GM21825 (cell line): ENCODE measurements around the gene SRGAP1.
"Not testable (repeated sequence)": the region's sequence is repeated elsewhere in the genome, so short reads cannot be mapped to it uniquely, and the experiment has no call there.

Experiments
- ATAC-seq: cut with Tn5 transposase; IDR thresholded peaks from one replicate; pipeline ENCODE4 v1.9.1; 2021; ENCODE audit warnings: mild to moderate bottlenecking, moderate library complexity; ENCODE audit not compliant: unreplicated experiment

SRGAP1 gene

DNA sequence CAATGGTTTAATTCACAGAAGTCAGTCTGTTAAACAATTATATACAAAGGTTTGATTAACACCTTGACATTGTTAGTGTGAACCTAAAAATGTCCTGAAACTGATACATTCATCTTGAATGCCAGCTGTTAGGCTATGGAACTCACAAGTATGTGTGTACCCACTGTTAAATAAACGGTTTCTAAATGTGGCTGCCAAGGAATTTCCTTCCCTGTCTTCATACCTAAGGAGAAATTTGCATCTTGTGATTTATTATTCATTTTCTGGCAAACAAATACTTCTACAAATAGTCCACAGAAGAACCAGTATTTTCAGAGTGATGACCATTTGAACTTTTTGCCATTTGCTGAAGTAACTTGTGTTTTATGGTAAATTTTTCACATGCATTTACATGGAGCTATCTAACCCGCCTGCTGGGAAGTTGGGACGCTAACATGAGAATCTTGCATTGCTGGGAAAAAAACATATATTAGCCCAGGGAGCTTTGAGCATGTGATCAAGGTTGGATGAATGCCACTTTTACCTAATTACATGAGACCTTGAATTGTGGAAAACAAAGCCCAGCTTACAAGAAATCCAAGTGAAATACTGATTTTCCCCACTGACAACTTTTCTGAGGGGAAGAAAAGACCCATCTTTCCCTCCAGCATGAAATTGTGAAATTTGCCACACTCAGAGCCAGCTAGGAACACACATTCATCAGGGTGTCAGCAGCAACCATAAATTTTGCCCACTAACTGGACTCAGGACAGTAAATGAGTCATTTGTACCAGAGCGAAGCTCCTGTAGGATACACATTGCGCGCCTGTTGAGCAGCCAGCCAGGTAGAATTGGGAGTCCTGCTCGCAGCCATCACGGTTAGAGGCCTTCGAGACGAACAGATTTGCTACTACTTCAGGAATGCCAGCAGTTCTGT lies 259.6 kb downstream of the SRGAP1 start:
- no peak for ATAC-seq

DNA sequence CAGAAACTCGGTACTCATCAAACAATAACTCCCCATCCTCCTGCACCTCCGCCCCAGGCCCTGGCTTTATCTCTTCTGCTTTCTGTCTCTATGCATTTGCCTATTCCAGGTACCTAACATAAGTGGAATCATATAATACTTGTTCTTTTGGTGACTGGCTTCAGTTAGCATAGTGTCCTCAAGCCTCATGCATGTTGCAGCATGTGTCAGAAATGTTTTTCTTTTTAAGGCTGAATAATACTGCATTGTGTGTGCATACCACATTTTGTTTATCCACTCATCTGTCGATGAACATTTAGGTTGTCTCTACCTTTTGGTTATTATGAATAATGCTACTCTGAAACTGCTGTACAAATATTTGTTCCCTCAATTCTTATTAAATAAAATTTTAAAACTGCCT lies 260.5 kb downstream of the SRGAP1 start:
- ATAC-seq: no peak

DNA sequence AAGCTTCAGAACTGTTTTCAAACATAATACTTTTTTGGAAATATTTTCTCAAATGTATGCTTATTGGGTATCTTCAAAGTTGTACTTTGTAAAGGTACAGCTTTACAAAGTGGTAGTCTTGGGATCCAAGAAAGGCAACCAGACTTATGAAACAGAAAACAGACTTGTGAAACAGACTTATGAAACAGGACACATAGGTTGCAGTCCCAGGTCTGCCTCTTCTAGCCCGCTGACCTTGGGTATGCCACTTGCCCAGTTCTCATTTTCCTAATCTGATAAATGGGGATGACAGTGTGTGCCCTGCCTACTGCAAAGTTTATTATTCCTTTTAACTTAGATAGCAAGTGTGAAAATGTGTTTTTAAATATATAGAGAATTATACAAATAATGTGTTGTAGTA lies 263.3 kb downstream of the SRGAP1 start:
- ATAC-seq: no peak

DNA sequence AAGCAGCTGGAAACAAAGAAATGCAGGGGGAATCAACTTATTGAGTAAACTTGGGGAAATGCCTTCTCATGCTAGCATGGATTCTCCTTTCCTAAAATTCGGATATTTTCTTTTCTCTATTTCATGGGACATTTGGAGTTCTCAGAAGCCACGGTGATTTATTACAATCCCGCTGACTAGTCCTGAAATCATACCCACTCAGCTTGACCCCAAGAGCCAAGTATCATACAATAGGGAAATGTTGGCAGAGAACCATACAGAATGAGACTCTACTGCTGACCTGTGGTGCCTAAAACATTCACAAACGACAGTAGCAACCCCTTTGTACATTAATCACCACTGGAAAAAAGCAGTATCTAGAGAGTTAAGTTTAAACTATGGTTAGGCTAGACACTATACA lies 265.2 kb downstream of the SRGAP1 start:
- no peak for ATAC-seq

DNA sequence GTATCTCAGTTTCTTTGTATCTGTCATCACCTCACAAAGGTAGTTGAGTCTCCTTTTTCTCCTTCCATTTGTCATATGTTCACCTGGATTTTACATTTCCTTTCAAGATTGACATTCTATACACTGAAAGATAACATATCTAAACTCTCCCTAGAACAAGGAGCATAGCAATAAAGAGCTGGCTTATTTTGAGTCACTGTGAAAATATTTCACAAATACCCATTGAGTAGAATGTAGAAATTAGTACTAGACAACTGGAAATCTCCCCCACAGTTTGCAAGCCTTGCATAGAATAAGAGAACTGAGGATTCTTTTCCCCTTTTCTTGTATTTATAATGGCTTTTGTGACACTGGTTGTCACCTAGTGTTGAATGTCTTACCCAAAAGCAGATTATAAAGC lies 266.4 kb downstream of the SRGAP1 start:
- no peak for ATAC-seq

DNA sequence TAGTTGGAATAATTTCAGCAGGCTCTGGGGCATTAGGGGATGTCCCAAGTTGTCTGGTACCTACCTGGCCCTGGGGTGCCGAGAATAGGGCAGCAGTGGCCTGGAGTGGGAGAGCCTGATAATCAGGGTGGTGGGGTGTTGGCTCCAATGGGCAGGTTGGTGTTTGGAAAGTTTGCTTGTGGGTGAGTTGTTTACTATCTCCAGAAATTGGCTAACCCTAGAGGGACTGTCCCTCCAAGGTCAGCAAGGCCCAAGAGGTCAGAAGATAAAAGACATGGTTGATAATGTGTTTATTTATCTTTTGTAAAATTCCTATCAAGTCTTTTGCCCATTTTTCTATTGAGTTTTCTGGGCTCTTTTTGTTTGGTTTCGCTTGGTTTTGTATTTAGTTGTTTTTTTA lies 272.5 kb downstream of the SRGAP1 start:
- no peak for ATAC-seq

DNA sequence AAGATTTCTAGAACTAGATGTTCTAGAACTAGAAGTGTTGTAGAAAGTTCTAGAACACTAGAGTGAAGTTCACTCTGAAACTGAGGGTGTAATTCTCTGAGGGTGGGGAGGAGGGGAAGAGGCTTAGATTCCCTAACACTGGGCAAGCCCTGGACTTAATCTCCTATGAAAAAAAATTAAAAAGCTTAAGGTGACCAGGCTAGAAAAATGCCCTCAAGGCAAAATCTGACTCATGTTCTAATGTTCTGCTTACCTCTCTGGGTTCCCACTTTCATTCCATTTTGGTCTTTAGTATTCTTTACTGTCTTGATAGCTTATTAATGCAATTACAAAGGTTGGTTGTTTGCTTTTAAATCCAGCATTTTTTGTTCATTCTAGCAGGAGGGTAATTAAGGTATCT lies 276.1 kb downstream of the SRGAP1 start:
- ATAC-seq: no peak

DNA sequence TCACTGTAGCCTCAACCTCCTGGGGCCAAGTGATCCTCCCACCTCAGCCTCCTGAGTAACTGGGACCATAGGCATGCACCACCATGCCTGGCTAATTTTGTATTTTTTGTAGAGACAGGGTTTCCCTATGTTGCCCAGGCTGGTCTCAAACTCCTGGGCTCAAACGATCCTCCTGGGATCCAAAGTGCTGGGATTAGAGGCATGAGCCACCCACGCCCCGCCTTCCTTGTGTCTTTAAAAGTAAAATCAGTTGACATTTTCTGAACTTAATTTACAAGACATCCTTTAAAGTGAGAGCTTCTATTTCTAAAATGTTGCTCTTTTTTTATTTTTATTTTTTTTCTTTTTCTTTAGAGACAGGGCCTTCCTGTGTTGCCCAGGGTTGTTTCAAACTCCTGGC lies 276.6 kb downstream of the SRGAP1 start:
- not testable (repeated sequence) for ATAC-seq

DNA sequence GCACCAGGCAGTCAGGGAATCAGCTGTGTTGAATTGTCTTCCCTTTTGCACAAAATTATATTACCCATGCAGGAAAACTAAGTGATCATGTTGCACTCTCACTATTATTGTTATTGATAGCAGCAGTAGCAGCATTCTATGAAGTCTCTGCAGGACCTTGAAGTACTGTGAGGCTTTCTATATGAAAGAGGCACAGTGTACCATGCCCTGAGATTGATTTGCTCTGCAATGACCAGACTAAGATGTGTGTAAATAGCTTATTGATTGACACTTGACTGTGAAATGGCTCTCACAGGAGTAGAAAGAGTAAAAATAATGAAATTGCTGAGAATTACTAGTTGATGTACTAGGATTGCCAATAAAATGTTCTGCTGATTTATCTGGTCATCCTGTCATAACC lies 277.7 kb downstream of the SRGAP1 start:
- ATAC-seq: no peak

DNA sequence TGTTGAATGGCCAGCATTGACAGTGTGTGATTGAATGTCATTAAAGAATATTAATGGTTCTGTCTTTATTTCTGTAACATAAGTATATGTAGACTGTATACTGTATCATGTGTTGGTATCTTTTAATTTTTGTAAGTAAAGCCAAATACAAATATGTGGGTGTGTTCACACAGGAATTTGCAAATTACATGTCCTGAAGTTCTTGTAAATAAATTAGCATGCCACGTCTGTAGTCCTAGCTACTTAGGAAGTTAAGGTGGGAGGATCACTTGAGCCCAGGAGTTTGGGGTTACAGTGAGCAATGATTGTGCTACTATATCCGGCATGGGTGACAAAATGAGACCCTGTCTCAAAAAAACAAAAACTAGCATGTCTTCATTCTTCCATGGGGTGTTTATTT lies 278.5 kb downstream of the SRGAP1 start:
- ATAC-seq: no peak

DNA sequence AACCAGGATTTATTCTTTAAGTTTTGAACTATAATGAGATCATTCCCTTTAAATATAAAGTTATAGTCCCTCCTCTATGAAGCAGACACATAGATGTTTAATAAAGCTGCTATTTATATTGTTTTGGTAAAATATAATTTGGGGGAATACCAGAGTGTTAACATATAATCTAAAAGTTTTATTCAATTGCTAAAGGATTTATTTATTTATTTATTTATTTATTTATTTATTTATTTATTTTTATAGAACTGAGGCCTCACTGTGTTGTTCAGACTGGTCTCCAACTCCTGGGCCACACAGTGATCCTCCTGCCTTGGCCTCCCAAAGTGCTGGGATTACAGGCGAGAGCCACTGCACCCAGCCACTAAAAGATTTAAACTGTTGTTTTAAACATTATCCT lies 278.9 kb downstream of the SRGAP1 start:
- no peak for ATAC-seq

DNA sequence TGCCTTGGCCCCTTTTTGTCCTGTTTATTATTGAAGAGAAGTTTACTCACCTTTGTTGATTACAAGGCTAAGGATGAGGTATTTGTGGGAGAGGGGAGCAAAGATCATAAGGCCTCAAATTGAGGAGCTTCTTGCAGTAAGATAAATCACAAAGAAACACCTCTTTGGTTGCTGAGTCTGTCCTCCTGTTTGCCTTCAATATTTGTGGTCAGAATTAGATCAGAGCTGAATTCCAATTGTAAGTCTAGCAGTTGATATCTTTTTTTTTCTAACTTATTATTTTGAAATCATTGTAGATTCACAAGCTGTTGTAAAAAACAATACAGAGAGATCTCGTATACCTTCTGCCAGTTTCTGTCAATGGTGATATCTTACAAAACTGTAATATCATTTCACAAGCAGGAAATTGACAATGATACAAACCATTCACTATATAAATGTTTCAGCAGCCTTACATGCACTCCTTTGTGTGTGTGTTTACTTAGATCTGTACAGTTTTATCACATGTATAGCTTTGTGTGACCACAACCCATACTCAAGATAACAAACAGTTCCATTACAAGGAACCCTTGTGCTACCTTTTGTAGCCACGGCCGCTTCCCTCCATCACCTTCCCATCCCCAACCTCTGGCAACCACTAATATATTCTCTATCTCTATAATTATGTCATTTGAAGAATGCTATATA lies 280.2 kb downstream of the SRGAP1 start:
- no peak for ATAC-seq

DNA sequence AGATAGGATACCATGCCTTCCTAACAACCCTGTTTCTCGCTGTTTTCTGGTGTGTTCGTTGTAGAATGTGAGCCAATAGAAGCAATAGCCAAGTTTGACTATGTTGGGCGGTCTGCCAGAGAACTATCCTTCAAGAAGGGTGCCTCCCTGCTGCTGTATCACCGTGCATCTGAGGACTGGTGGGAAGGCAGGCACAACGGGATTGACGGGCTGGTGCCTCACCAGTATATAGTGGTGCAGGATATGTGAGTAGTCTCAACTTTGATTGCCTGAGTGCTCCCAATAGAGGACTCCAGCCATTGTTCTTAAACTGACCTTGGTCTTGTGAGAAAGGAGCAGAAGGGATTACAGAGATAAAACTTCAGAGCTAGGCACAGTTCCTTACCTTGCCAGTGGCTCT lies 281.4 kb downstream of the SRGAP1 start:
- no peak for ATAC-seq

DNA sequence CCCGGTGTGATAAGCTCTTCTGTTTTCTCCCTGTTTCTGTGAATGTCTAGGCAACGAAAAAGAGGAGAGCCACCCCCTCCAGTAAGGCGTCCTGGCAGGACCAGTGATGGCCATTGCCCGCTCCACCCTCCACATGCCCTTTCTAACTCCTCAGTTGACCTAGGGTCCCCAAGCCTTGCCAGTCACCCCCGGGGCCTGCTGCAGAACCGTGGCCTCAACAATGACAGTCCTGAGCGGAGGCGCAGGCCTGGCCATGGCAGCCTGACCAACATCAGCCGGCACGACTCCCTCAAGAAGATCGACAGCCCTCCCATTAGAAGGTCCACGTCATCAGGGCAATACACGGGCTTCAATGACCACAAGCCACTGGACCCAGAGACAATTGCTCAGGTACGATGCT lies 283.3 kb downstream of the SRGAP1 start:
- ATAC-seq: no peak

DNA sequence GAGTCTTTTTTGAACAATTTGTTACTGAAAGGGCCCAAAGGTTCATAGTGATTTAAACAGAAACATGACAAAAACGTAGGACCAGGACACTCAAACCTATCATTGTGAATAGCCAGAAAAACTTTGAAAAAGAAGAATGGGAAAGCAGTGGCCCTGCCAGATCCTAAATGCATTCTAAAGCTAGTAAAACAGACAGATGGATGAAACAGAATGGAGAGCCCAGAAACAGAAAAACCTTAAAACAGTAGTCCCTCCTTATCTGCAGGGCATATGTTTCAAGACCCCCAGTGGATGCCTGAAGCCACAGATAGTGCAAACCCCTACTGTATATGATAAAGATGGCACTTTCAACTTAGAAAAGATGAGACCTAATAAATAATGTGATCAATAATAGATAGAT lies 283.9 kb downstream of the SRGAP1 start:
- ATAC-seq: no peak

DNA sequence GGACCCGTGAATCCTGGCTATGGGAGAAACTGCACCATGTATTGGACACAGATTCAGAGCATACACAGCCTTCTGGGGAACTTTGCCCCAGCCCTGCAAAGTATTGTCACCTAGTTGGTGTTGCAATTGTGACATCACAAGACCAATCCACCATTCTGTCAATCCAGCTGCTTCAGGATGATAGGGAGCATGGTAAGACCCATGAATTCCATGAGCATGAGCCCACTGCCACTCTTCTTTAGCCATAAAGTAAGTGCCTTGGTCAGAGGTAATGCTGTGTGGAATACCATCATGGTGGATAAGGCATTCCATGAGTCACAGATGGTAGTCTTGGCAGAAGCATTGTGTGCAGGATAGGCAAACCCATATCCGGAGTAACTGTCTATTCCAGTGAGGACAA lies 286.0 kb downstream of the SRGAP1 start:
- not testable (repeated sequence) for ATAC-seq

DNA sequence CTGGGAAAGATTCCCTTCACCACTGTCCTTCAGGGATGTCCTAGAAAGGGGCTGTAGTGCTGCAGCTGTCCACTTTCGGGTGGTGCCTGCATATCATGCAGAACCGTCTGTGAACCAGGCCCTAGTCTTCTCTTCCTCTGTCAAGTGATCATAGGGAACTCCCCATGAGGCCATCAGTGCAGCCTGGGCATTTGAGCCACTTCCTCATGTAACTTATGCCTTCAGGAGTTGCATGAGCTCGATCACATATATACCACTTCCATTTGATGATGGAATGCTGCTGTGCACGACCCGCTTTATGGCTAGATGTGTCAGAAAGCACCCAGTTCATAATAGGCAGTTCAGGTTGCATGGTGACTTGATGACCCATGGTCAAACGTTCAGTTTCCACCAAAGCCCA lies 287.0 kb downstream of the SRGAP1 start:
- ATAC-seq: not testable (repeated sequence)

DNA sequence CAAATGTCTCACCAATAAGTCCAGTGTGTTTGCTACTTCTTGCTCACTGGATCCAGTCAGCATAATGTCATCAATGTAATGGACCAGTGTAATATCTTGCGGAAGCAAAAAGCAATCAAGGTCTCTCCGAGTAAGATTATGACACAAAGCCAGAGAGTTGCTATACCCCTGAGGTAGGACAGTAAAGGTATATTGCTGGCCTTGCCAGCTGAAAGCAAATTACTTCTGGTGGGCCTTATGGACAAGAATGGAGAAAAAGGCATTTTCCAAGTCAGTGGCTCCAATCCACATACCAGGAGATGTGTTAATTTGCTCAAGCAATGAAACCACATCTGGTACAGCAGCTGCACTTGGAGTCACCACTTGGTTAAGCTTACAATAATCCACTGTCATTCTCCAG lies 288.2 kb downstream of the SRGAP1 start:
- not testable (repeated sequence) for ATAC-seq

DNA sequence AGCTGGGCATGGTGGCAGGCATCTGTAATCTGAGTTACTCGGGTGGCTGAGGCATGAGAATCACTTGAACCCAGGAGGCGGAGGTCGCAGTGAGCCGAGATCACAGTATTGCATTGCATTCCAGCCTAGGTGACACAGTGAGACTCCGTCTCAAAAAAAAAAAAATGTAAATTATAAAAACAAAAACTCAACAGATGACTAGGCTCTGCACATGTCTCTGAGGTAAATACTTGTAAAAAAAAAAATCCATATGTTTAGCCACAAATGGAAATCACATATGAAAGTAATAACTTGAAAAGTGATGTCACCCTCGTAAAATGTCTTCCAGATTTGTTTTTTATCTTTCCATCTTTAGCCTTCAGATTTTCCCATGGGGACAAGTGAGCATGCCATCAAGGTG lies 292.6 kb downstream of the SRGAP1 start:
- ATAC-seq: no peak

DNA sequence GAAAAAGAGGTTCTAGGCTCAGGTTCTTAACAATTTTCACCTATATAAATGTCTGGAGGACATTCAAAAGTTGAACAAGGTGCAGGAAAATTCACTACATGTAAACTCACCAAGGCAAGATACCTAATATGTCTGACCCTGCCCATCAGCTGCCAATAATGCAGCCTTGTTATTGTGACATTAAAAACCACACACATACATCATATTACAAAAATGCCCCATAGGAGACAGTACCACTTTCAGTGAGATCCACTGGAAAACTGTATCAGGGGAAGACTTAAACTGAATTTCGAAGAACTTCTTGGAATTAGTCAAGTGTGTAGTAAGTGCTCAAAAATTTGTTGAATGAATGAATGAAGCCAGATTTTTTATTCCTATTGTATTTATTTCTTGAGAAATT lies 294.5 kb downstream of the SRGAP1 start:
- ATAC-seq: no peak

DNA sequence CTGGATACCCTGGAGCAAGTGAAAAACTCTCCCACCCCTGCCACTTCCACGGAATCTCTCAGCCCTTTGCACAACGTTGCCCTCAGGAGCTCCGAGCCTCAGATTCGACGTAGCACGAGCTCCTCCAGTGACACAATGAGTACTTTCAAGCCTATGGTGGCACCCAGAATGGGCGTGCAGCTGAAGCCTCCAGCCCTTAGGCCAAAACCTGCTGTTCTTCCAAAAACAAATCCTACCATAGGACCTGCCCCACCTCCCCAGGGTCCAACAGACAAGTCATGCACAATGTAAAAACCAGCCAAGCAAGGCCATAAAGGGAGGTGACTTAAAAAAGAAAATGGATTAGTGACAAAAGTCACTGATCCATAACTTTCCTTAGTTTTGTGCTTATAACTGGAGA lies 297.9 kb downstream of the SRGAP1 start:
- no peak for ATAC-seq

DNA sequence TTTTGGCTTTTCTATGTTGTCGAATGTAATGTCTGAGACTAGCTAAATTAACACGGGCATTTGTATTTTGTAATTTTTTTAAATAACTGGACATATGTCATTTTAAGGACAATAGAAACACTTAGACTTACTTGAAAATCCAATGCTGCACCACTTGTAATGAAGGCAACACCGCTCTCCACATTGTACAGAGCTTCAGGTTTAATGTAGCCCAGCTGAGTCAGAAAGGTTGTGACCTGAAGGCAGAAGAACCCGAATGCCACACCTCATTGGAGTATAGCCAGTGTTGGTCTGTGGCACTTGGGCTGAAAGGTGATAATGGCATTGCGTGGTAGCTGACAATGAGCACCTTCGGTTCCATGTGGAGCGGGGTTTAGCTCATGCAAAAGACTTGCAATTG lies 298.3 kb downstream of the SRGAP1 start:
- ATAC-seq: no peak
